Activated naive CD4-positive, alpha-beta T cell treated with anti-CD3 and anti-CD28 coated beads for 36 hours (primary cell): Measurements from ENCODE around the gene CD74. TPM values are rescaled to one million over a fixed set of nuclear protein-coding genes. Genes with fewer than 3 reads are reported as not detected.
A peak's percentile ranks its signal among the peaks of the same experiment; 100 is the strongest.

ENCODE experiments used
- CTCF ChIA-PET: fragments of 350-600 bp; sonication (Branson Sonifier 250); formaldehyde crosslinking; loops from one replicate; lab custom pipeline; 2021; ENCODE audit warnings: antibody characterized with exemption; lab: Charles Lee
- DNase-seq: peaks from one replicate; pipeline ENCODE4 v3.0.0-alpha.2; 2020
- H3K27ac Mint-ChIP-seq: one replicate; pipeline ENCODE4 v1.8.0; 2021; ENCODE audit warnings: mild to moderate bottlenecking, mixed read lengths
- H3K27me3 Mint-ChIP-seq: one replicate; pipeline ENCODE4 v1.8.0; 2021; ENCODE audit warnings: low read depth, mixed read lengths
- H3K36me3 Mint-ChIP-seq: one replicate; pipeline ENCODE4 v1.8.0; 2021; ENCODE audit warnings: low read depth, mixed read lengths
- H3K4me1 Mint-ChIP-seq: one replicate; pipeline ENCODE4 v1.8.0; 2021; ENCODE audit warnings: low read depth, mixed read lengths
- H3K4me3 Mint-ChIP-seq: one replicate; pipeline ENCODE4 v1.8.0; 2021; ENCODE audit warnings: mild to moderate bottlenecking, moderate library complexity, mixed read lengths
- H3K9me3 Mint-ChIP-seq: one replicate; pipeline ENCODE4 v1.8.0; 2021; ENCODE audit warnings: mixed read lengths
- intact Hi-C: fragments of 100-400 bp; cut with micrococcal nuclease; formaldehyde crosslinking; loops from one replicate; pipeline ENCODE4 v1.15.1; 2023
- total RNA-seq, 2 experiments: library from RNA; stranded (reverse); gene quantifications; one replicate each; pipeline ENCODE4 v1.2.3, GENCODE V29; 2021

Gene CD74
- total RNA-seq, 2 experiments from 2014 or later: 312 to 316 TPM

GRCh38 chr5:150449517-150450339, 37.0 kb upstream of the CD74 start, which contains the start of gene RPS14:
RPS14 (minus strand) TSS chr5:150449739; CDS start chr5:150447733, 2,006 bp downstream.
- Mint-ChIP-seq H3K9me3 (no peaks in the 10 kb centered on the region), H3K4me1 (peaks cover 33% of the 10 kb centered on the region), H3K27ac (peak within 1 kb of the TSS; percentile 99), H3K36me3 (peaks cover 48% of the 10 kb centered on the region), H3K4me3 (peak within 1 kb of the TSS; percentile 93), H3K27me3 (no peaks in the 10 kb centered on the region)
- CTCF ChIA-PET: interaction anchor here (0.6 to 2.6 kb wide), 10 partner anchors 10 to 616 kb away, joined by 3 to 28 read pairs (median 3); partner anchors contain the start of gene RBM22
- DNase-seq: peak; percentile 97
- intact Hi-C loops: loop anchor here (1.0 to 10.0 kb wide), 7 partner anchors 9 to 1325 kb away; partner anchors contain the start of genes CD74, G3BP1, RBM22 and TCOF1

- DNase-seq: peak; percentile 6
- H3K4me3 Mint-ChIP-seq: peak overlapping the region; percentile 93
- peaks cover 49% of the 10 kb centered on the region for H3K36me3 Mint-ChIP-seq
- no peaks in the 10 kb centered on the region for H3K9me3 Mint-ChIP-seq
- intact Hi-C loops: loop anchor here (1.0 to 2.0 kb wide), 3 partner anchors 92 to 309 kb away; partner anchors contain the start of genes RBM22 and TCOF1
- H3K27ac Mint-ChIP-seq: peak overlapping the region; percentile 99
- H3K4me1 Mint-ChIP-seq: peaks cover 34% of the 10 kb centered on the region
- no peaks in the 10 kb centered on the region for H3K27me3 Mint-ChIP-seq
- CTCF ChIA-PET: interaction anchor here (0.6 to 2.6 kb wide), 3 partner anchors 11 to 617 kb away, joined by 3 to 28 read pairs (median 8); no protein-coding TSS in a partner anchor
These were observed 36.3 kb upstream of the CD74 start for GRCh38 chr5:150448952-150449516.

- peak overlapping the region; percentile 99 for H3K27ac Mint-ChIP-seq
- no peaks in the 10 kb centered on the region for H3K9me3 Mint-ChIP-seq
- peaks cover 55% of the 10 kb centered on the region for H3K36me3 Mint-ChIP-seq
- H3K4me1 Mint-ChIP-seq: peaks cover 34% of the 10 kb centered on the region
- DNase-seq: no peak
- no peaks in the 10 kb centered on the region for H3K27me3 Mint-ChIP-seq
- H3K4me3 Mint-ChIP-seq: peak overlapping the region; percentile 93
- intact Hi-C loops: loop anchor here (2.0 kb wide), 1 partner anchor 252 kb away; the partner anchor contains the start of gene RBM22
- CTCF ChIA-PET: interaction anchor here (1.1 to 2.4 kb wide), 2 partner anchors 11 to 287 kb away, joined by 3 to 16 read pairs; no protein-coding TSS in a partner anchor
These were observed 35.6 kb upstream of the CD74 start for GRCh38 chr5:150448334-150448733.

- Mint-ChIP-seq H3K27me3 (no peaks in the 10 kb centered on the region), H3K4me1 (peaks cover 34% of the 10 kb centered on the region), H3K36me3 (peaks cover 58% of the 10 kb centered on the region), H3K4me3 (peak overlapping the region; percentile 93), H3K9me3 (no peaks in the 10 kb centered on the region), H3K27ac (peak overlapping the region; percentile 99)
- intact Hi-C loops: no loop called here
- DNase-seq: no peak
- CTCF ChIA-PET: interaction anchor here (1.0 to 2.4 kb wide), 3 partner anchors 10 to 286 kb away, joined by 3 to 16 read pairs (median 4); no protein-coding TSS in a partner anchor
These were observed 34.5 kb upstream of the CD74 start for GRCh38 chr5:150447188-150447587.

GRCh38 chr5:150446583-150446982, 33.9 kb upstream of the CD74 start:
- Mint-ChIP-seq H3K36me3 (peaks cover 58% of the 10 kb centered on the region), H3K9me3 (no peaks in the 10 kb centered on the region), H3K27ac (peak overlapping the region; percentile 99), H3K27me3 (no peaks in the 10 kb centered on the region), H3K4me3 (peak overlapping the region; percentile 34), H3K4me1 (peaks cover 34% of the 10 kb centered on the region)
- no peak for DNase-seq
- CTCF ChIA-PET: interaction anchor here (0.7 to 2.4 kb wide), 2 partner anchors 9 to 32 kb away, joined by 3 to 16 read pairs; no protein-coding TSS in a partner anchor
- intact Hi-C loops: no loop called here

- DNase-seq: no peak
- no peak overlapping the region for H3K4me3 Mint-ChIP-seq
- peaks cover 58% of the 10 kb centered on the region for H3K36me3 Mint-ChIP-seq
- H3K27ac Mint-ChIP-seq: peak overlapping the region; percentile 99
- H3K9me3 Mint-ChIP-seq: no peaks in the 10 kb centered on the region
- H3K4me1 Mint-ChIP-seq: peaks cover 34% of the 10 kb centered on the region
- CTCF ChIA-PET: interaction anchor here (0.7 to 2.4 kb wide), 3 partner anchors 9 to 31 kb away, joined by 3 to 16 read pairs (median 3); no protein-coding TSS in a partner anchor
- intact Hi-C loops: no loop called here
- no peaks in the 10 kb centered on the region for H3K27me3 Mint-ChIP-seq
These were observed 33.4 kb upstream of the CD74 start for GRCh38 chr5:150446088-150446487.

- H3K9me3 Mint-ChIP-seq: no peaks in the 10 kb centered on the region
- peaks cover 31% of the 10 kb centered on the region for H3K4me1 Mint-ChIP-seq
- H3K27me3 Mint-ChIP-seq: no peaks in the 10 kb centered on the region
- CTCF ChIA-PET: interaction anchor here (0.6 to 1.1 kb wide), 3 partner anchors 9 to 710 kb away, joined by 3 to 4 read pairs (median 3); no protein-coding TSS in a partner anchor
- peak overlapping the region; percentile 46 for H3K27ac Mint-ChIP-seq
- peaks cover 60% of the 10 kb centered on the region for H3K36me3 Mint-ChIP-seq
- no peak for DNase-seq
- no peak overlapping the region for H3K4me3 Mint-ChIP-seq
- intact Hi-C loops: no loop called here
These were observed 32.1 kb upstream of the CD74 start for GRCh38 chr5:150444770-150445169.

GRCh38 chr5:150443242-150444075, 30.7 kb upstream of the CD74 start:
- Mint-ChIP-seq H3K4me3 (no peak overlapping the region), H3K9me3 (no peaks in the 10 kb centered on the region), H3K36me3 (peaks cover 49% of the 10 kb centered on the region), H3K27ac (no peak overlapping the region), H3K4me1 (peaks cover 31% of the 10 kb centered on the region), H3K27me3 (no peaks in the 10 kb centered on the region)
- CTCF ChIA-PET: interaction anchor here (0.6 to 1.6 kb wide), 2 partner anchors 14 to 413 kb away, joined by 3 to 5 read pairs; no protein-coding TSS in a partner anchor
- no peak for DNase-seq
- intact Hi-C loops: no loop called here

- Mint-ChIP-seq H3K27me3 (no peaks in the 10 kb centered on the region), H3K4me1 (peaks cover 24% of the 10 kb centered on the region), H3K4me3 (no peak overlapping the region), H3K9me3 (no peaks in the 10 kb centered on the region), H3K36me3 (peaks cover 41% of the 10 kb centered on the region), H3K27ac (no peak overlapping the region)
- DNase-seq: no peak
- CTCF ChIA-PET: interaction anchor here (0.6 to 1.6 kb wide), 2 partner anchors 10 to 15 kb away, joined by 3 to 5 read pairs; no protein-coding TSS in a partner anchor
- intact Hi-C loops: no loop called here
These were observed 30.0 kb upstream of the CD74 start for GRCh38 chr5:150442699-150443080.

- CTCF ChIA-PET: interaction anchor here (0.6 to 1.6 kb wide), 2 partner anchors 9 to 15 kb away, joined by 3 to 5 read pairs; no protein-coding TSS in a partner anchor
- H3K27ac Mint-ChIP-seq: peak overlapping the region; percentile 46
- intact Hi-C loops: no loop called here
These were observed 29.3 kb upstream of the CD74 start for GRCh38 chr5:150441813-150442698.

More at GRCh38 chr5:150441813-150442698, 29.3 kb upstream of the CD74 start:
- H3K4me1 Mint-ChIP-seq: peaks cover 18% of the 10 kb centered on the region
- H3K36me3 Mint-ChIP-seq: peaks cover 35% of the 10 kb centered on the region
- no peaks in the 10 kb centered on the region for H3K9me3 Mint-ChIP-seq
- H3K4me3 Mint-ChIP-seq: no peak overlapping the region
- no peak for DNase-seq
- H3K27me3 Mint-ChIP-seq: no peaks in the 10 kb centered on the region
